Coronary artery (tissue), 2 donors: Measurements from ENCODE around the gene COQ9.
A peak's percentile ranks its signal among the peaks of the same experiment; 100 is the strongest.

Experiments used
- DNase-seq: peaks from one replicate; pipeline ENCODE4 v3.0.0-alpha.2; 2017; ENCODE audit warnings: low spot score
- H3K27ac ChIP-seq, 2 donors: fragments of 200-600 bp; sonication (generic); one replicate each; pipeline ENCODE4 v1.5.1; 2016 to 2019
- H3K4me3 ChIP-seq: fragments of 200-600 bp; sonication (generic); 2 replicates; pipeline ENCODE4 v1.5.1; 2016; ENCODE audit warnings: mild to moderate bottlenecking, moderate library complexity
- CTCF ChIP-seq: fragments of 200-600 bp; sonication (generic); IDR thresholded peaks from one replicate; pipeline ENCODE4 v1.5.1; 2019; ENCODE audit warnings: antibody characterized with exemption

COQ9 gene

GRCh38 chr16:57471852-57472664 lies 24.8 kb downstream of the COQ9 start:
- H3K27ac ChIP-seq, result peak overlapping the region in 1 of 2 donors; percentile 1
- no peak overlapping the region for H3K4me3 ChIP-seq
- peak; percentile 50 for DNase-seq
- no peak for TF ChIP-seq CTCF

GRCh38 chr16:57472665-57473060 lies 25.4 kb downstream of the COQ9 start:
- H3K4me3 ChIP-seq, result no peak overlapping the region
- H3K27ac ChIP-seq, result no peak overlapping the region
- peak; percentile 36 for DNase-seq
- no peak for TF ChIP-seq CTCF

GRCh38 chr16:57473176-57473840 lies 26.0 kb downstream of the COQ9 start:
- Histone ChIP-seq H3K27ac (no peak overlapping the region), H3K4me3 (no peak overlapping the region)
- no peak for TF ChIP-seq CTCF
- peak; percentile 62 for DNase-seq

- TF ChIP-seq CTCF, result no peak
- no peak for DNase-seq
- Histone ChIP-seq H3K27ac (no peak overlapping the region), H3K4me3 (no peak overlapping the region)
Measured at GRCh38 chr16:57473906-57474305, 26.6 kb downstream of the COQ9 start.

- peak overlapping the region in 1 of 2 donors; percentile 90 for H3K27ac ChIP-seq
- H3K4me3 ChIP-seq, result no peak overlapping the region
- no peak for TF ChIP-seq CTCF
- no peak for DNase-seq
Measured at GRCh38 chr16:57474671-57475661, 27.7 kb downstream of the COQ9 start.

- no peak overlapping the region for H3K4me3 ChIP-seq
- TF ChIP-seq CTCF, result no peak
- H3K27ac ChIP-seq, result peak overlapping the region in 1 of 2 donors; percentile 90
- no peak for DNase-seq
Measured at GRCh38 chr16:57475711-57476339, 28.5 kb downstream of the COQ9 start.
